ENCODE results near the gene MRPL55.
"Not testable (repeated sequence)": the region's sequence is repeated elsewhere in the genome, so short reads cannot be mapped to it uniquely, and the experiment has no call there.

Gene MRPL55

GRCh38 chr1:228125185-228125584, 16.1 kb upstream of the MRPL55 start:
- in situ Hi-C loops (cut with HindIII; ENCODE audit: low sequenced_read_pairs): no loop called here

GRCh38 chr1:228123505-228123904, 14.4 kb upstream of the MRPL55 start:
- in situ Hi-C loops (cut with HindIII; ENCODE audit: low sequenced_read_pairs): no loop called here

GRCh38 chr1:228122921-228123441, 13.9 kb upstream of the MRPL55 start:
- in situ Hi-C loops (cut with HindIII; ENCODE audit: low sequenced_read_pairs): no loop called here

- in situ Hi-C loops (cut with HindIII; ENCODE audit: low sequenced_read_pairs): no loop called here
Observed at GRCh38 chr1:228120857-228121489, 11.9 kb upstream of the MRPL55 start.

GRCh38 chr1:228120351-228120750, 11.3 kb upstream of the MRPL55 start:
- in situ Hi-C loops (cut with HindIII; ENCODE audit: low sequenced_read_pairs): no loop called here

- in situ Hi-C loops (cut with HindIII; ENCODE audit: low sequenced_read_pairs): no loop called here
Observed at GRCh38 chr1:228118040-228118439, 8.9 kb upstream of the MRPL55 start.

- in situ Hi-C loops (cut with HindIII; ENCODE audit: low sequenced_read_pairs): no loop called here
Observed at GRCh38 chr1:228117335-228117734, 8.2 kb upstream of the MRPL55 start.

GRCh38 chr1:228114827-228115226, 5.7 kb upstream of the MRPL55 start:
- in situ Hi-C loops (cut with HindIII; ENCODE audit: low sequenced_read_pairs): no loop called here

GRCh38 chr1:228112617-228113016, 3.5 kb upstream of the MRPL55 start:
- in situ Hi-C loops (cut with HindIII; ENCODE audit: low sequenced_read_pairs): no loop called here

GRCh38 chr1:228112167-228112566, 3.1 kb upstream of the MRPL55 start:
- in situ Hi-C loops (cut with HindIII; ENCODE audit: low sequenced_read_pairs): no loop called here

GRCh38 chr1:228111315-228111714, 2.2 kb upstream of the MRPL55 start:
- in situ Hi-C loops (cut with HindIII; ENCODE audit: low sequenced_read_pairs): not testable (repeated sequence)

- in situ Hi-C loops (cut with HindIII; ENCODE audit: low sequenced_read_pairs): no loop called here
Observed at GRCh38 chr1:228110556-228110955, 1.5 kb upstream of the MRPL55 start.

GRCh38 chr1:228109962-228110488, 926 bp upstream of the MRPL55 start:
- in situ Hi-C loops (cut with HindIII; ENCODE audit: low sequenced_read_pairs): no loop called here

GRCh38 chr1:228108742-228109072, 392 bp downstream of the MRPL55 start:
- in situ Hi-C loops (cut with HindIII; ENCODE audit: low sequenced_read_pairs): no loop called here

- in situ Hi-C loops (cut with HindIII; ENCODE audit: low sequenced_read_pairs): no loop called here
Observed at GRCh38 chr1:228108055-228108690, 926 bp downstream of the MRPL55 start.

GRCh38 chr1:228107636-228108035, 1.5 kb downstream of the MRPL55 start:
- in situ Hi-C loops (cut with HindIII; ENCODE audit: low sequenced_read_pairs): no loop called here

GRCh38 chr1:228106800-228107054, 2.4 kb downstream of the MRPL55 start:
- in situ Hi-C loops (cut with HindIII; ENCODE audit: low sequenced_read_pairs): no loop called here

GRCh38 chr1:228105996-228106799, 2.9 kb downstream of the MRPL55 start:
- in situ Hi-C loops (cut with HindIII; ENCODE audit: low sequenced_read_pairs): no loop called here

GRCh38 chr1:228105270-228105995, 3.7 kb downstream of the MRPL55 start:
- in situ Hi-C loops (cut with HindIII; ENCODE audit: low sequenced_read_pairs): no loop called here

GRCh38 chr1:228104526-228105269, 4.4 kb downstream of the MRPL55 start:
- in situ Hi-C loops (cut with HindIII; ENCODE audit: low sequenced_read_pairs): no loop called here

All from DLD1 (cell line).